Endodermal cell (in vitro differentiated cells): ENCODE data around the gene SPPL2B. TPM values are rescaled to one million over a fixed set of nuclear protein-coding genes. Genes with fewer than 3 reads are reported as not detected.

Experiments
- DNase-seq: peaks from one replicate; pipeline ENCODE4 v3.0.0-alpha.2; 2017
- H3K27ac ChIP-seq: 2 replicates; pipeline ENCODE4 v1.5.1; 2013; ENCODE audit warnings: mild to moderate bottlenecking, low read depth, low read length, moderate library complexity
- H3K27me3 ChIP-seq: 2 replicates; pipeline ENCODE4 v1.6.1; 2013; ENCODE audit warnings: mild to moderate bottlenecking, low read length, moderate library complexity; ENCODE audit not compliant: insufficient read depth, control insufficient read depth, poor library complexity, severe bottlenecking
- H3K36me3 ChIP-seq: 2 replicates; pipeline ENCODE4 v1.7.0; 2013; ENCODE audit warnings: mild to moderate bottlenecking, low read length, moderate library complexity; ENCODE audit not compliant: control insufficient read depth, insufficient read depth
- H3K4me1 ChIP-seq: one replicate; pipeline ENCODE4 v1.7.0; 2013; ENCODE audit warnings: low read length; ENCODE audit not compliant: control insufficient read depth, insufficient read depth
- H3K4me3 ChIP-seq: 2 replicates; pipeline ENCODE4 v1.5.1; 2013; ENCODE audit warnings: mild to moderate bottlenecking, low read length, moderate library complexity
- H3K9ac ChIP-seq: 2 replicates; pipeline ENCODE4 v1.6.1; 2013; ENCODE audit warnings: mild to moderate bottlenecking, low read length, moderate library complexity; ENCODE audit not compliant: poor library complexity, severe bottlenecking; ENCODE audit errors: extremely low read depth
- H3K9me3 ChIP-seq: 2 replicates; pipeline ENCODE4 v1.6.1; 2013; ENCODE audit warnings: mild to moderate bottlenecking, low read length, moderate library complexity; ENCODE audit not compliant: control insufficient read depth
- H3K27ac Mint-ChIP-seq: 2 replicates; pipeline ENCODE4 v1.8.0; 2020; ENCODE audit warnings: mixed read lengths
- H3K27me3 Mint-ChIP-seq: 2 replicates; pipeline ENCODE4 v1.8.0; 2021; ENCODE audit warnings: mild to moderate bottlenecking, mixed read lengths; ENCODE audit not compliant: insufficient read depth
- H3K36me3 Mint-ChIP-seq: 2 replicates; pipeline ENCODE4 v1.8.0; 2020; ENCODE audit warnings: low read depth, mixed read lengths
- H3K4me1 Mint-ChIP-seq: 2 replicates; pipeline ENCODE4 v1.8.0; 2020; ENCODE audit warnings: mixed read lengths
- H3K4me3 Mint-ChIP-seq: 2 replicates; pipeline ENCODE4 v1.8.0; 2020; ENCODE audit warnings: mild to moderate bottlenecking, moderate library complexity, mixed read lengths
- H3K9me3 Mint-ChIP-seq: 2 replicates; pipeline ENCODE4 v1.8.0; 2020; ENCODE audit warnings: mild to moderate bottlenecking, mixed read lengths
- CTCF ChIP-seq: fragments of 200-600 bp; sonication (generic); conservative IDR thresholded peaks from 2 replicates; pipeline ENCODE4 v1.5.0; 2021; ENCODE audit warnings: antibody characterized with exemption, mild to moderate bottlenecking
- WGBS, 2 experiments: methylation state at CpG; one replicate each; pipeline versions ENCODE4 v1.1.5 to v1.1.7; 2013; ENCODE audit warnings: missing lambda C conversion rate in 2 of 2, mixed read lengths in 1 of 2; ENCODE audit not compliant: insufficient coverage in 1 of 2, insufficient read length in 1 of 2; 5-methylcytosine and 5-hydroxymethylcytosine counted together
- total RNA-seq, 2 donors: library from RNA; stranded (reverse); fragmentation: NEBNext Ultra II Directional in 1 of 2; extraction: Animal tissue kit (Norgen Biotek cat#: 25700) in 1 of 2; gene quantifications; 2 replicates in 1 of 2; 3 replicates in 1 of 2; pipeline ENCODE4 v1.2.1, GENCODE V29; 2021

SPPL2B gene
- total RNA-seq, 2 donors from 2014 or later: 115 to 118 TPM

DNA sequence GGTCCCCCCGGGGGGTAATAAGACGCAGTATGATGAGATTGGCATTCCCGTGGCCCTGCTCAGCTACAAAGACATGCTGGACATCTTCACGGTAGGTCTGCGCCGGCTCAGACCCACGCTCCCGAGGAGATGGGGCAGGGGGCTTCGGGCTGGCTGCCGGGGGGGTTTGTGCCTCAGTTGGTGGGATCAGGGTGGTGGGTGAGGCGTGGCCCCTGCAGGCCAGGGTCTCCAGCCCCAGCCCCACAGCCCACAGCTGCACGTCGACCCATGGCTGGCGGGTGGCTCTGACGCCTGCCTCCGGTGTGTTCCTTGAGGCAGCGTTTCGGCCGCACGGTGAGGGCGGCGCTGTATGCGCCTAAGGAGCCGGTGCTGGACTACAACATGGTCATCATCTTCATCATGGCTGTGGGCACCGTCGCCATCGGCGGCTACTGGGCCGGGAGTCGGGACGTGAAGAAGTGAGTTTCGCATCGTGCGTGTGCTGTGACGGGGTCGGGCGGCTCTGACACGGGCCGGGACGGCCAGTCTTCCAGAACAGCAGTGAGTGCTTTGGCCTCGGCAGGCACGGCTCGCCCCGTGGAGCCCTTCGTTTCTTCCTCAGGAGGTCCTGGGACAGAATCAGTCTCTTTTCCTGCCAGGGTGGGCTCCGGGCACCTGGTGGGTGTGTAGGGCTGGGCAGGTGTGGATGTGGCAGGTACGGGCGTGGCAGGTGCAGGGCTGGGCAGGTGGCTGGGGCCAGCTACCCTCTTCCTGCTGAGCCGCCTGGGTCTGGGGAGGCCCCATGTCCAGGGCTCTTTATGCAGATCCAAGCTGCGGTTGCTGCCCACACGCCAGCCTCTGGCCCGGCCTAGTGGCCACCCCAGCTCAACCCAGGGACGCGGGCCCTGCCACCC is 10.5 kb downstream of the SPPL2B start:
- no peaks in the 10 kb centered on the region for H3K27me3 Mint-ChIP-seq
- peaks cover 8% of the 10 kb centered on the region for H3K9me3 Mint-ChIP-seq
- H3K9me3 ChIP-seq: no peaks in the 10 kb centered on the region
- H3K36me3 ChIP-seq: peaks cover 22% of the 10 kb centered on the region
- H3K4me1 ChIP-seq: no peaks in the 10 kb centered on the region
- peaks cover 23% of the 10 kb centered on the region for H3K36me3 Mint-ChIP-seq
- no peak for TF ChIP-seq CTCF
- H3K4me1 Mint-ChIP-seq: no peaks in the 10 kb centered on the region
- H3K27ac ChIP-seq: no peak overlapping the region
- no peak overlapping the region for H3K27ac Mint-ChIP-seq
- no peak overlapping the region for H3K4me3 ChIP-seq
- no peak overlapping the region for H3K4me3 Mint-ChIP-seq
- no peak overlapping the region for H3K9ac ChIP-seq
- no peaks in the 10 kb centered on the region for H3K27me3 ChIP-seq
- 95 to 96% methylated on average over 37 to 54 of the region's 54 CpGs for WGBS, 2 experiments
- no peak for DNase-seq

- Histone ChIP-seq H3K9ac (no peak overlapping the region), H3K27me3 (no peaks in the 10 kb centered on the region), H3K9me3 (no peaks in the 10 kb centered on the region), H3K4me1 (no peaks in the 10 kb centered on the region), H3K4me3 (no peak overlapping the region), H3K36me3 (peaks cover 18% of the 10 kb centered on the region), H3K27ac (no peak overlapping the region)
- Mint-ChIP-seq H3K36me3 (peaks cover 26% of the 10 kb centered on the region), H3K4me1 (no peaks in the 10 kb centered on the region), H3K9me3 (peaks cover 8% of the 10 kb centered on the region), H3K27ac (no peak overlapping the region), H3K27me3 (no peaks in the 10 kb centered on the region), H3K4me3 (no peak overlapping the region)
- TF ChIP-seq CTCF: no peak
- 93 to 94% methylated on average over 39 to 52 of the region's 52 CpGs for WGBS, 2 experiments
- DNase-seq: no peak
Observed at GRCh38 chr19:2339644-2340310, 11.3 kb downstream of the SPPL2B start.

GRCh38 chr19:2340496-2341243 is 12.2 kb downstream of the SPPL2B start:
- no peak for DNase-seq
- Histone ChIP-seq H3K27ac (no peak overlapping the region), H3K4me1 (no peaks in the 10 kb centered on the region), H3K36me3 (peaks cover 13% of the 10 kb centered on the region), H3K9me3 (no peaks in the 10 kb centered on the region), H3K4me3 (no peak overlapping the region), H3K27me3 (no peaks in the 10 kb centered on the region), H3K9ac (no peak overlapping the region)
- 92 to 93% methylated on average over 17 to 37 of the region's 38 CpGs for WGBS, 2 experiments
- H3K27me3 Mint-ChIP-seq: no peaks in the 10 kb centered on the region
- no peak for TF ChIP-seq CTCF
- H3K36me3 Mint-ChIP-seq: peaks cover 21% of the 10 kb centered on the region
- no peak overlapping the region for H3K4me3 Mint-ChIP-seq
- no peaks in the 10 kb centered on the region for H3K4me1 Mint-ChIP-seq
- H3K27ac Mint-ChIP-seq: no peak overlapping the region
- H3K9me3 Mint-ChIP-seq: peaks cover 5% of the 10 kb centered on the region
